MM.1S (cell line): Measurements from ENCODE around the gene OPN3.

Source experiments
- DNase-seq: peaks from one replicate; pipeline ENCODE4 v3.0.0-alpha.2; 2015
- H2AFZ ChIP-seq: fragments of 300-600 bp; sonication (generic); 2 replicates; pipeline ENCODE4 v1.6.0; 2016; ENCODE audit warnings: antibody characterized with exemption, low read length
- H3F3A ChIP-seq: fragments of 300-600 bp; sonication (generic); 2 replicates; pipeline ENCODE4 v1.6.1; 2016; ENCODE audit warnings: mild to moderate bottlenecking, antibody characterized with exemption, low read length, moderate library complexity, mixed read lengths; ENCODE audit not compliant: insufficient read depth
- H3K27ac ChIP-seq: fragments of 300-600 bp; sonication (generic); 2 replicates; pipeline ENCODE4 v1.5.1; 2016; ENCODE audit warnings: mild to moderate bottlenecking, low read length
- H3K27me3 ChIP-seq: fragments of 300-600 bp; sonication (generic); replicated peaks from 2 replicates; pipeline ENCODE4 v1.6.0; 2016; ENCODE audit warnings: low read length; ENCODE audit not compliant: insufficient read depth
- H3K36me3 ChIP-seq: fragments of 300-600 bp; sonication (generic); replicated peaks from 2 replicates; pipeline ENCODE4 v1.6.1; 2016; ENCODE audit warnings: mild to moderate bottlenecking, low read length, mixed read lengths; ENCODE audit not compliant: insufficient read depth
- H3K4me1 ChIP-seq: fragments of 300-600 bp; sonication (generic); 2 replicates; pipeline ENCODE4 v1.6.1; 2016; ENCODE audit warnings: low read length, mixed read lengths
- H3K4me2 ChIP-seq: fragments of 300-600 bp; sonication (generic); 2 replicates; pipeline ENCODE4 v1.6.0; 2016; ENCODE audit warnings: low read depth, low read length
- H3K4me3 ChIP-seq: fragments of 300-600 bp; sonication (generic); 2 replicates; pipeline ENCODE4 v1.5.1; 2016; ENCODE audit warnings: low read length, mixed read lengths
- H3K79me2 ChIP-seq: fragments of 300-600 bp; sonication (generic); 2 replicates; pipeline ENCODE4 v1.6.1; 2016; ENCODE audit warnings: mixed run types, low read length, mixed read lengths
- H3K9ac ChIP-seq: fragments of 300-600 bp; sonication (generic); 2 replicates; pipeline ENCODE4 v1.6.1; 2016; ENCODE audit warnings: low read length, mixed read lengths
- H3K9me2 ChIP-seq: fragments of 300-600 bp; sonication (generic); replicated peaks from 2 replicates; pipeline ENCODE4 v1.6.1; 2016; ENCODE audit warnings: mild to moderate bottlenecking, low read length, mixed read lengths; ENCODE audit not compliant: insufficient read depth
- H3K9me3 ChIP-seq: fragments of 300-600 bp; sonication (generic); replicated peaks from 2 replicates; pipeline ENCODE4 v1.6.1; 2016; ENCODE audit warnings: mild to moderate bottlenecking, low read length, mixed read lengths; ENCODE audit not compliant: insufficient read depth
- H4K20me1 ChIP-seq: fragments of 300-600 bp; sonication (generic); 2 replicates; pipeline ENCODE4 v1.6.1; 2016; ENCODE audit warnings: mild to moderate bottlenecking, low read length, moderate library complexity, mixed read lengths; ENCODE audit not compliant: insufficient read depth
- CTCF ChIP-seq: fragments of 300-600 bp; sonication (generic); IDR thresholded peaks from 2 replicates; pipeline ENCODE4 v1.5.1; 2016; ENCODE audit warnings: antibody characterized with exemption, low read length, mixed read lengths
- EZH2 ChIP-seq: fragments of 300-600 bp; sonication (generic); optimal IDR thresholded peaks from 2 replicates; pipeline ENCODE3; 2017; ENCODE audit warnings: low read depth, mild to moderate bottlenecking, antibody characterized with exemption, low read length, mixed read lengths
- EZH2phosphoT487 ChIP-seq: fragments of 300-600 bp; sonication (generic); IDR thresholded peaks from 2 replicates; pipeline ENCODE4 v1.6.1; 2018; ENCODE audit warnings: antibody characterized with exemption, low read length

OPN3 gene

GRCh38 chr1:241636291-241636690, 3.9 kb downstream of the OPN3 start:
- no peaks in the 10 kb centered on the region for H3K27me3 ChIP-seq
- no peaks in the 10 kb centered on the region for H4K20me1 ChIP-seq
- H3K36me3 ChIP-seq = peaks cover 12% of the 10 kb centered on the region
- no peaks in the 10 kb centered on the region for H3K9me2 ChIP-seq
- no peak overlapping the region for H3K4me3 ChIP-seq
- no peaks in the 10 kb centered on the region for H3K9me3 ChIP-seq
- TF ChIP-seq EZH2 (no peak), EZH2phosphoT487 (no peak), CTCF (no peak)
- peaks cover 5% of the 10 kb centered on the region; the same call in 1 of the 2 replicates for H3F3A ChIP-seq
- peak overlapping the region; percentile 81; the same call in 1 of the 2 replicates for H3K4me2 ChIP-seq
- peaks cover 74% of the 10 kb centered on the region for H3K79me2 ChIP-seq
- no peak overlapping the region for H3K9ac ChIP-seq
- no peak overlapping the region for H2AFZ ChIP-seq
- peaks cover 34% of the 10 kb centered on the region for H3K4me1 ChIP-seq
- DNase-seq = no peak
- no peak overlapping the region for H3K27ac ChIP-seq

GRCh38 chr1:241635556-241636152, 4.5 kb downstream of the OPN3 start:
- no peak overlapping the region for H2AFZ ChIP-seq

GRCh38 chr1:241632987-241633386, 7.2 kb downstream of the OPN3 start:
- Histone ChIP-seq H3K27me3 (no peaks in the 10 kb centered on the region), H2AFZ (no peak overlapping the region), H3K36me3 (peaks cover 12% of the 10 kb centered on the region), H3K4me1 (peaks cover 30% of the 10 kb centered on the region), H3F3A (peaks cover 6% of the 10 kb centered on the region), H4K20me1 (no peaks in the 10 kb centered on the region), H3K9me2 (no peaks in the 10 kb centered on the region), H3K9ac (no peak overlapping the region), H3K9me3 (no peaks in the 10 kb centered on the region), H3K4me3 (no peak overlapping the region), H3K27ac (no peak overlapping the region), H3K79me2 (peaks cover 65% of the 10 kb centered on the region), H3K4me2 (no peak overlapping the region)
- DNase-seq = no peak
- TF ChIP-seq CTCF = no peak
- TF ChIP-seq EZH2phosphoT487 = no peak
- no peak for TF ChIP-seq EZH2

More at GRCh38 chr1:241635556-241636152, 4.5 kb downstream of the OPN3 start:
- Histone ChIP-seq H3K9ac (no peak overlapping the region), H3K27me3 (no peaks in the 10 kb centered on the region), H3F3A (peaks cover 5% of the 10 kb centered on the region; the same call in 1 of the 2 replicates), H4K20me1 (no peaks in the 10 kb centered on the region), H3K4me2 (no peak overlapping the region), H3K9me2 (no peaks in the 10 kb centered on the region), H3K4me1 (peaks cover 30% of the 10 kb centered on the region), H3K9me3 (no peaks in the 10 kb centered on the region), H3K36me3 (peaks cover 12% of the 10 kb centered on the region), H3K79me2 (peaks cover 74% of the 10 kb centered on the region), H3K4me3 (no peak overlapping the region), H3K27ac (no peak overlapping the region)
- no peak for DNase-seq
- no peak for TF ChIP-seq CTCF
